ENCODE measurements around the gene FAM20C.
"Not testable (repeated sequence)": the region's sequence is repeated elsewhere in the genome, so short reads cannot be mapped to it uniquely, and the experiment has no call there.

Gene FAM20C

DNA sequence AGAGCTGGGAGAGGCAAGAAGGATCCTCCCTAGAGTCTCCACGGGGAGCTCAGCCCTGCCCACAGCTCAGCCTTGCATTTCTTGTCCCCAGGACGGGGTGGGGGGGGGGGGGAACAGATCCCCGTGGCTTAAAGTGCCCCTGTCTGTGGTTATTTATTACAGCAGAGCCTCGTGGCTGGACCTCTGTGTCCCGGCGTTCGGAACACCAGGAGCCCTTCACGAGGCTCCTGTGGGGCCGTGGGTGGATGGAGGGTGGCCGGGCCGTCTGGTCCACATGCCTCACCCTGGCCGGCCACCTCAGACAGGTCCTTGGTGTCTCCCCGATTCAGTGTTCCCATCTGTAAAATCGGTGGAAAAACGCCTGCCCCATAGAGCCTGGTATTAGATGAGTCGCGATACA is 37.9 kb downstream of the FAM20C start:
- no peak for DNase-seq

- no peak for DNase-seq
Observed at GRCh38 chr7:231030-231857, 38.9 kb downstream of the FAM20C start.

DNA sequence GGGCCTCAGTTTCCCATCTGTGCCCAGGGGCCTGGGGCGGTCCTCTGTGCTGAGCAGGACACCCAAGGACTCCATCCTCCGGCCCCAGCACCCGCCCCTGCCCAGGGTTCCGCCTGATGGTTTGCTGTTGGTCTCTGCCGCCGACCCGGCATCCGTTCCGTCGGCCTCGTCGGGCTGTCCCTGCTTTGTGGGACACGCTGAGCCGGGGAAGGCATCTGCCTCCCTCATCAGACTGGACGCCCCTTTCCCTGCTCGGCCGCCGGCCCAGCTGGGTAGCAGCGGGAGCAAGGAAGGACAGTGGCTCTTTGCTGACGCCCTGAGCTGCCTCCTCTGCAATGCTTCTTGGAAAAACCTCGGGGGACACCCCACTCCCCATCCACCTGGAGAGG is 39.5 kb downstream of the FAM20C start:
- no peak for DNase-seq

DNA sequence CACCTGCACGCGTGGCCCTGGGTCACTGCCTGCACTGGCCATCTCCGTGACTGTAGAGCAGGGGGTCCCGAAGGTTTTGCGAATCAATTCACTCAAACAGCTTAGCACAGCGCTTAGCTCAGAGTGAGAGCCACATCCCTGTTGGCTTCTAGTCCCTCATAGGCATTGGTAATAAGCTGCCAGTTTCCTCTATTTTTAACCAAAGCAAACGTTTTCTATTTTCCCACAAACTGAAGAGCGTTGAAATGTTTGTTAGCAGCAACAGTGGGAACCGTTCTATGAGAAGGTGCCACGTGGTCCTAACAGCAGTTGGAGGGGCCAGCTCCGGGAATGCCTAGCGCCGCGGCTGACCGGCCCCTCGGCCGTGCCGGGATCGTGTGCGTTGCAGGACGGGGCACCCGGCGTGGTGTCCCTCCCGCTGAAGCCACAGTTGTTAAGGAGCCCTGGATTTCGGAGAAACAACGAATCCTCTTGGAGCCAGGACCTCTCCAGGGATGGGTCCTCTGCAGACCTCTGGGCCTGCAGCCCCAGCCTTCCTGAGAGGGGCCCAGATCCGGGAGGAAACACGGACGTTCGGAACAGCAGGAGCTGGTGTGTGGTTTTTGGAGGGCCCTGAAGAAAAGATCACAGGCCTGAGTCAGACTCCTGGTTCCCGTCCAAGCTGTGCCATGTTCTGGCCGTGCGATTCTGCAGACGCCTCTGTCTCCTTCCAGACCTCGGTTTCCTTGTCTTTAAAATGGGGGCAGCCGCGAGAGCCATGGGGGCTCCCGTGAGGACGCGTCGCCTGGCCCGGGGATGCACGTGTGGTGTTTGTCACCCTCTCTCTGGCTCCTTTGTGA is 40.3 kb downstream of the FAM20C start:
- no peak for DNase-seq

DNA sequence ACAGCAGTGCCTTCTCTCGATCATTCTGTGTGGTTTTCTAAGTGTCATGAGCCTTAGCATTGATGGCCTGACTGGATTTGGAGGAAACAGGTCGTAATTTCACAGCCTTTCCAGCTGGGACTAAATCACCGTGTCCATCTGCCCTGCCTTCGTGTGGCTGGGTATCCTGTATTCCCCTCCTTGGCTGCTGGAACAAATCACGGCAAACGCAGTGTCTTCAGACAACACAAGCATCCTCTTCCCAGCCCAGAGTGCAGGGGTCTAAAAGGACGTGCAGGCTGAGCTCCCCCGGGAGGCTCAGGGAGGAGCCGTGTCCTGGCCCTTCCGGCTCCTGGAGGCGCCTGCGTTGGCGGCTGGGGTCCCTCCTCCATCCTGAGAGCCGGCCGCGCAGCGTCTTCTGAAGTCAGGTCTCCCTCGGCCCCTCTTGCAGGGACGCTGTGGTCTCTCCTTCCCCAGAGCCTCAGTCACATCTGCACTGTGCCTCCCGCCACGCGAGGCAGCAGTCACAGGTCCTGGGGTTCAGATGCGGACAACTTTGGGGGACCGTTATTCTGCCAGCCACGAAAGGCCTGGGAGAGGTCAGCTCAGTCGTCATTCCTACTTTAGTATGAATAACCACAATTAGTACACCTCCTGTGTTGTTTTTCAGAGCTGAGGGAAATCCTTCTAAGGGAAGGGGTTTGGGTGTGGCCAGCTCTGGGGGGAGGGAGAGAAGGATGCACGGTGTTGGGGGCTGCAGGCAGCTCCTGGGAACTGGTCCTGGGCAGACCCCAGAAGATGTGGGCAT is 41.1 kb downstream of the FAM20C start:
- DNase-seq, result no peak

DNA sequence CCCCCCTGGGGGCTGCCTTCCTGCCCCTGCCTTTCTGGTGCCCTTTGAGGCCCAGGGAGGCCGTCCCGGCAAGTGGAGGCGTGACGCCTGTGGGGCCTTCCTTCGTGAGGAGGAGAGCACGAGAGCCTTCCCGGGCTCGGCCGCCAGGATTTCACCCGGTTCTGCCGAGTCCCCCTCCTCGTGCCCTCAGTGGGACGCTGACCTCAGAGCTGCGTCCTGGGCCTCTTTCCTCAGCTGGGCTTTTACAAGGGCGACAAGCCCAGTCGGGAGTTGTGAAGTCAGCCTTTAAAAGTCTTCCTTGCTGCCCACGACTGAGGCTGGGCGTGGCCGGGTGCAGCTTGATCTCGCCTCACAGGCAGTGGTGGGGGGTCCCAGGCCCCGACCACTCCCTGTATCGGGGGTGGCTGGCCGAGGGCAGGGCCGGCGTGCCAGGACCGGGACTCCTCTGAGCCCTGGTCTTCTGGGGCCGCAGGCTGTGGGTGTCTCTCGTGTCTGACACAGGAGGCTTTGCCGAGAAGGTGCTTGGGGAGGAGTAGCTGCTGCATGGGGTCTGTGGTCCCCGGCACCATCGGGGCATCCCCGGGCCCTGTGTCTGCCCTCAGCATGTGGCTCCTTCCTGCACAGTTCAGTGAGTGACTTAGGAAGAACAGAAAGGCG is 41.8 kb downstream of the FAM20C start:
- DNase-seq, result no peak

DNA sequence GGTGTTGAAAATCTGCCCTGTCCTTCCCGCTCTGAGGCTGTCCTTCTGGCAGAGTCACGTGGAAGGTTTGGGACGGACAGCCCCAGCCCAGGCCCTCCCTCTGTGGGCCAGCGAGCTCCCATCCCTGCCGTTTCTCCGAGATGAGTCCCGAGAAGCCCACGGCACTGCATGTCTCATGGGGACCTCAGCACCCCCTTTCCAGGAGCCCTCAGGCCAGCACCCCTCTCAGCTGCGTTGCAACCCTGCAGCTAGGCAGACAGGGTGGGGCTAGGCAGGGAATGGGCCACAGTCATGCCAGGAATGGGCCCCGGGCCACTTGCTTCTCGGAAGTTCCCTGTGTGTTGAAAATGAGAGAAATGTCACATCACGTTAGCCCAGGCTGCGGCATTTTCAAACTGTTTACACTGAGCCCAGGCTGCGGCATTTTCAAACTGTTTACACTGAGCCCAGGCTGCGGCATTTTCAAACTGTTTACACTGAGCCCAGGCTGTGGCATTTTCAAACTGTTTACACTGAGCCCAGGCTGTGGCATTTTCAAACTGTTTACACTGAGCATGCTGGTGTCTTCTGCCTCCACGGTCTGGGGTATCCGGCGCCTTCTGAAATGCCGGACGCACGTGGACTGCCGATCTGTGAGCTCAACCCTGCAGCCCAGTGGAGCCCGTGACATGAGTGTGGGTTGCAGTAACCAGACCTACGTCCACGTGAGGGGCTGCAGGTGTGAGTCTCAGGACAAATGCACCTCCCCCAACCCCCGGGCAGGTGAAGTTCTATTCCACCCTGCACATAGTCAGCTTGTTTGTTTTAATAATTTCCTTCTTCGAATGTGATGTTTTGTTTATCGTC is 42.6 kb downstream of the FAM20C start:
- DNase-seq, result no peak

- no peak for DNase-seq
Observed at GRCh38 chr7:235576-236395, 43.4 kb downstream of the FAM20C start.

DNA sequence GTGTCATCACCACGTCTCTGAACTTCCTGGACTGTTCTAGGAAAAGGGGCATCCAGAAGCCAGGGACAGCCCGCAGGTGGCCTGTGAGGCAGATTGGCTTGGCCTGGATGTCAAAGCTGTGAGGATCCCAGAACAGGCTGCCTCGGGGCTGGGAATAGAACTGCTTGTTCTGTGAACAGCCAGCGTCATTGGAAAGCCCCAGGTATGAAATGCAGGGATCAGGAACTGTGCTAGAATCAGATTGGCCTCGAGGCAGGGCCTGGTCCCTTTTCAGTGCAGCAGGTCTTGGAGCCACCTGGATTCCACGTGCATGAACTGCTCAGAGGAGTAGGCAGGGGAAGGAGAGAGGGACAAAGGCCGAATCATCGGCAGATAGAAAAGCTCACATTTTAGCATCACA is 44.6 kb downstream of the FAM20C start:
- DNase-seq, result no peak

DNA sequence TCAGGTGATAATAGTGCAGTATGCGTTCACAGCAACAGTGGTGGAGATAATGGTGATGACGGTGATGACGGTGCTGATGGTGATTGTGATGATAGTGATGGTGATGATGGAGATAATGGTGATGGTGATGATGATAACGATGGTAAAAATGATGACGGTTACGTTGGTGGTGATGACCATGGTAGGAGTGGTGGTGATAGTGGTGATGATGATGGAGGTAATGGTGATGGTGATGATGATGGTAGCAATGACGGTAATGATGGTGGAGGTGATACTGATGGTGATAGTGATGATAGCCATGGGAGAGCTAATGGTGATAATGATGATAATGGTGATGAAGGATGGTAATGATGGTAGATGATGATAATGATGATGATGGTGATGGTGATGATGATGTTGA is 45.0 kb downstream of the FAM20C start:
- no peak for DNase-seq

- DNase-seq, result no peak
Observed at GRCh38 chr7:240146-240676, 47.8 kb downstream of the FAM20C start.

GRCh38 chr7:240887-241421 is 48.6 kb downstream of the FAM20C start:
- no peak for DNase-seq

DNA sequence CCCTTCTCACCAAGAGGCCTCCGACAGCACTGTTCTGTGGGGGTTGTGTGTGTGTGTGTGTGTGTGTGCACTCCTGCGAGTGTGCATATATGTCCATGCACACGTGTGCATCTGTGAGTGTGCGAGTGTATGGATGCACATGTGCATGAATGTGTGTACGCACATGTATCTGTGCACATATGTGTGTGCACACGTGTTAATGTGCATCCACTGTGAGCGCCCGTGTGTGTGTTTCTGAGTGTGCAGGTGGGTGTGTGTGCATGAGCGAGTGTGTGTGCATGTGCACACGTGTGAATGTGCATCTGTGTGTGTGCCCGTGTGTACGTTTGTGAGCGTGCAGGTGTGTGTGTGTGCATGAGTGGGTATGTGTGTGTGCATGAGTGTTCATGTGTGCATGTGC is 49.1 kb downstream of the FAM20C start:
- DNase-seq, result no peak

GRCh38 chr7:242826-243579 is 50.6 kb downstream of the FAM20C start:
- not testable (repeated sequence) for DNase-seq

- DNase-seq, result not testable (repeated sequence)
Observed at GRCh38 chr7:243580-243978, 51.2 kb downstream of the FAM20C start.

- no peak for DNase-seq
Observed at GRCh38 chr7:244974-245373, 52.6 kb downstream of the FAM20C start.

- DNase-seq, result no peak
Observed at GRCh38 chr7:245574-246295, 53.4 kb downstream of the FAM20C start.

DNA sequence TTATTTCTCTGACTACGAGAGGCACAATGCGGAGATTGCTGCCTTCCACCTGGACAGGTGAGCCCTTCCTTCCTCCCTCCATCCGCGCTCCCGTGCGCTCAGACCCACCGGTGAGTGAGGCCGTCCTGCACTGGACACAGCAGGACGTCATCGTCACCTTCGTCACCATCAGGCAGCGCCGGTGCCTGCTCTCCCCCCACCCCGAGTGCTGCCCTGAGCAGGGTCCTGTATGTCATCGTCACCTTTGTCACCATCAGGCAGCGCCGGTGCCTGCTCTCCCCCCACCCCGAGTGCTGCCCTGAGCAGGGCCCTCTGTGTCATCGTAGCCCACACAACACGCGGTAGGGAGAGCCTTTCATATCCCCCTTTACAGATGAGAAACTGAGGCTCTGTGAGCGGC is 54.1 kb downstream of the FAM20C start:
- no peak for DNase-seq

DNA sequence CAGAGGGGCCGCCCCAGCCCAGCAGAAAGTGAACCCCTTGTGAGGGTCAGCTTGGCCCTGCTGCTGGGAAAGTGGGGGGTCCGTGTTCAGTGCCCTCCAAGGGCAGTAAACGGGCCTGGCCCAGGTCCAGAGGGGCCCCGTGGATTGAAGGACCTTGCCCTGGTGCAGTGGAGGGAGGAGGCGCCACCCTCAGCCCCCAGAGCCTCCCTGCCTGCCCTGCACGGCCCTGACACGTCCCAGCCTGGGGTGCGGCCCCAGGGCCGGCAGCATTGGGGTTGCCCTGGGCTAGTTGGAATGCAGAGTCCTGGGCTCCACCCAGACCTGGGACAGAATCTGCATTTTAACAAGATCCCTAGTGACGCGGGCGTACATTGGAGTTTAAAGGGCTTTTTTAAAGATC is 54.8 kb downstream of the FAM20C start:
- DNase-seq, result no peak

Data from stimulated activated CD4-positive, alpha-beta T cell treated with anti-CD3 and anti-CD28 coated beads, Interleukin-12 subunit alpha, Interleukin-12 subunit beta, amount 100 ng/mL, for 4 hours (primary cell).